Erythroblast (primary cell): ENCODE results near the gene MAJIN.

Experiments used
- DNase-seq, 2 experiments: peaks; one replicate each; lab custom pipeline; 2025; lab: John Stamatoyannopoulos, UW
- GATA1 ChIP-seq: IDR thresholded peaks from 2 replicates; pipeline ENCODE4 v1.6.1; 2011; ENCODE audit warnings: low read depth, mild to moderate bottlenecking, control low read depth, low read length, moderate library complexity
- POLR2A ChIP-seq: IDR thresholded peaks from 2 replicates; pipeline ENCODE4 v1.6.1; 2011; ENCODE audit warnings: mild to moderate bottlenecking, low read length

MAJIN gene

GRCh38 chr11:64903291-64903833 is 68.5 kb downstream of the MAJIN start:
- no peak for DNase-seq
- TF ChIP-seq POLR2A (no peak), GATA1 (no peak)

DNA sequence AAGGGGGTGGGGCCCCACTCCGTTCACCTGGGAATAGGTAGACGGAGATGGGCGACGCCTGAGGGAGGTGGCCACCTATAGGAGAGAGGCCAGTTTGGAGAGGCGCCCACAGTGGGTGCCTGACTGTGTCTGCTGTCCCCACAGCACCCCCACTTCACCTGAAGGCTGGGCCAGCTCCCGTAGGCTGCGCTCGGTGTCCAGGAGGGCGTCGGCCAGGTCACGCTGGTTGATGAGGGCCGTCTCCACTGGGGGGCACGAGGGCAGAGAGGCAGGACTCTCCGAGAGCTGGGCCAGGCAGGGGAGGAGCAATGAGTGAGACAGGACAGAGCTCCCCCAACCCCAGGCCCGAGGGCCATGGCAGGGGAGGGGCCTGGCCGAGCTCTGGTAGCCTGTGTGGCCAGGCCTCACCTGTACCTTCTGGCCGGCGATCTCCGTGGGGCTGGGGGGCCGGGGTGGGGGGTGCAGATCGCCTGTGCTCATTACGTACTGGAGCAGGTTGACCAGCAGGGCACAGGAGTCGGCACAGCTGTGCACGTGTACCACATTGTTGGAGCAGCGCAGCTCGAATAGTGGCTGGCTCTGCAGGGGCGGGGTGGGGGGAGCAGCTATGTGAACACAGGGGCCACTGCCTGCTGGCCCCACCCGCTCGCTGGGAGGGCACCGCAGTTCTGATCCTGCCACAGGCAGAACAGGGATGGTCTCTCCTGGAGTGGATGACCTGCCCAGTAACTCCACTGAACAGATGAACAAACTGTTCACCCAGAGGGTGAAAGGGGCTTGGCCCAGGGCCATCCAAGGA is 69.6 kb downstream of the MAJIN start:
- no peak for DNase-seq
- TF ChIP-seq POLR2A: no peak
- TF ChIP-seq GATA1: no peak

DNA sequence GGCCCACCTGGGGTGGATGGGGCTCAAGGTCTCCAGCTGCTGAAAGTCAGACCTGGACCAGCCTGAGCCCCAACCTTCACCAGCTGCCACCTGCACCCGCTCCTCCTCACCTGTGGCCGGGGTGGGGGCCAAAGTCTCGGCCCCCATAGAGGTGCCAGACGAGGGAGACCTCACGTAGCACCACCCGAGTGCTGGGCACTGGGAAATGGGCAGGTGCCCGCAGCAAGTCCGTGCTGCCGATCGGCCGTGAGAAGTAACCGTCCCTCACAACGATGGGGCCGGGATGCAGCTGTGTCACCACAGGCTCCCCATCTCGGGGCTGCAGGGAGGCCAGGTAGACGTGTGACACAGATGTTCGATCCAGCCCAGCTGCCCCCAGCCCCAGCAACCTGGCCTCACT is 71.1 kb downstream of the MAJIN start:
- DNase-seq: no peak
- TF ChIP-seq GATA1: no peak
- TF ChIP-seq POLR2A: no peak

- no peak for TF ChIP-seq POLR2A
- TF ChIP-seq GATA1: no peak
- DNase-seq: no peak
Observed at GRCh38 chr11:64900263-64900678, 71.6 kb downstream of the MAJIN start.

- TF ChIP-seq POLR2A: no peak
- DNase-seq: no peak
Observed at GRCh38 chr11:64898541-64898940, 73.4 kb downstream of the MAJIN start.

- no peak for DNase-seq
- TF ChIP-seq GATA1 (no peak), POLR2A (no peak)
Observed at GRCh38 chr11:64898076-64898445, 73.8 kb downstream of the MAJIN start.

- no peak for TF ChIP-seq GATA1
- TF ChIP-seq POLR2A: no peak
- no peak for DNase-seq
Observed at GRCh38 chr11:64897381-64898075, 74.4 kb downstream of the MAJIN start.

- DNase-seq: no peak
- no peak for TF ChIP-seq GATA1
- no peak for TF ChIP-seq POLR2A
Observed at GRCh38 chr11:64896448-64897022, 75.4 kb downstream of the MAJIN start.

- no peak for TF ChIP-seq POLR2A
- TF ChIP-seq GATA1: no peak
- no peak for DNase-seq
Observed at GRCh38 chr11:64894812-64895452, 77.0 kb downstream of the MAJIN start.

DNA sequence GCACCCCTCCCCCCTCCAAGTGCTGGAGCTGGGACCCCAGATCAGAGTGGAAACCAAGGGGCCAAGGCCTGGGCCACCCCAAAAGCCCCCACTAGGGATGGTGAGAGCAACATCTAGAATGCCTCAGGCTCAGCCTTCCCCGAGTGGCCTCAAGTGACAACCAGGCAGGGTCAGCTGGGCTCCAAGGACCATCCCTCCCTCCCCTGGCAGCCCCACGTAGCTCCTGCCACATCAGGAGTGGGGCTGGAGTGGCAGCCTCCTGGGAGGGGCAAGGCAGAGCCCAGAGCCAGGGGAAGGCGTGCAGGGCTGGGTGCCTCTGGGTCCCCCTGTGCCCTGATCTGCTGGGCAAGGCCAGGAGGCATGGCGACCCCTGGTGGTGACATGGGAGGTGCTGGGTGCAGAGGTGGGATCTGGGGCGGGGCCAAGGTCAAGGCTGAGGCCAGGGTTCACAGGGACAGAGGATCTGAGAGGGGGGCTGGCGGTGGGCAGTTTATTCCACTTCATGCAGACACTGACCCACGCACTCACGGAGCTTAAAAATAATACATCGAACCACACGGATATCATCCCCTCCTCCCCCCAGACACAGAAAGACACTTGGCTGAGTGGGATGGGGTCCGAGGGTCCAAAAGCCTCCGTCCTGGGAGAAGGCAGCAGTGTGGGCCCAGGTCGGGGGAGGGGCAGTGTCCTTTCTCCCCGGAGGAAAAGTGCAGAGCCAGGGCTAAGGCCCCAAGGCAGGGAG is 77.7 kb downstream of the MAJIN start:
- TF ChIP-seq GATA1 (no peak), POLR2A (no peak)
- peak; percentile 88 to 94 for DNase-seq

GRCh38 chr11:64893194-64894069 is 78.5 kb downstream of the MAJIN start:
- TF ChIP-seq GATA1 (no peak), POLR2A (no peak)
- DNase-seq: peak in 1 of 2 experiments; percentile 25

- TF ChIP-seq GATA1 (no peak), POLR2A (no peak)
- DNase-seq: no peak
Observed at GRCh38 chr11:64892838-64893193, 79.1 kb downstream of the MAJIN start.
